Transverse colon (tissue), 4 donors: Measurements from ENCODE around the gene ACSS2. TPM values are rescaled to one million over a fixed set of nuclear protein-coding genes. Genes with fewer than 3 reads are reported as not detected.
A peak's percentile ranks its signal among the peaks of the same experiment; 100 is the strongest.

Experiments
- DNase-seq: peaks from one replicate; pipeline ENCODE4 v3.0.0-alpha.2; 2019
- H3K27ac ChIP-seq, 4 donors: fragments of 200-600 bp; sonication (generic); 2 replicates each; pipeline ENCODE4 v1.5.1; 2016 to 2018; ENCODE audit warnings: inconsistent platforms in 4 of 4
- H3K27me3 ChIP-seq: fragments of 200-600 bp; sonication (generic); 2 replicates; pipeline ENCODE4 v1.5.1; 2017; ENCODE audit warnings: inconsistent platforms
- H3K36me3 ChIP-seq, 4 donors: fragments of 200-600 bp; sonication (generic); 2 replicates each; pipeline ENCODE4 v1.5.1; 2017 to 2019; ENCODE audit warnings: inconsistent platforms in 4 of 4
- H3K4me1 ChIP-seq, 4 donors: fragments of 200-600 bp; sonication (generic); 2 replicates each; pipeline ENCODE4 v1.5.1; 2017 to 2020; ENCODE audit warnings: inconsistent platforms in 4 of 4
- H3K4me3 ChIP-seq, 4 donors: fragments of 200-600 bp; sonication (generic); 1 replicate in 1 of 4; 2 replicates in 3 of 4; pipeline versions ENCODE4 v1.5.1 to v1.6.1; 2017 to 2019; ENCODE audit warnings: inconsistent platforms in 4 of 4
- H3K9me3 ChIP-seq, 2 donors: fragments of 200-600 bp; sonication (generic); 2 replicates each; pipeline ENCODE4 v1.5.1; 2017 to 2019; ENCODE audit warnings: inconsistent platforms in 2 of 2
- EP300 ChIP-seq: sonication (generic); formaldehyde crosslinking; IDR thresholded peaks from one replicate; pipeline ENCODE4 v1.6.1; 2017; ENCODE audit warnings: antibody characterized with exemption, low read depth
- POLR2A ChIP-seq: fragments of 450-650 bp; IDR thresholded peaks from one replicate; pipeline ENCODE4 v1.6.1; 2016; ENCODE audit warnings: antibody characterized with exemption, mild to moderate bottlenecking, moderate library complexity
- POLR2AphosphoS5 ChIP-seq, 3 donors: sonication (generic); formaldehyde crosslinking; IDR thresholded peaks; one replicate each; pipeline ENCODE4 v1.6.1; 2016; ENCODE audit warnings: antibody characterized with exemption in 3 of 3
- WGBS, 2 donors: methylation state at CpG; one replicate each; pipeline ENCODE4 v1.1.5; 2018; ENCODE audit warnings: low coverage in 1 of 2; 5-methylcytosine and 5-hydroxymethylcytosine counted together
- in situ Hi-C, 4 donors: fragments of 200-750 bp; cut with MboI; loops; one replicate each; pipeline versions ENCODE4 v1.15.0 to v1.15.1; 2017; ENCODE audit warnings: low sequenced_read_pairs in 3 of 4, low pct_ligation_motif_present in 1 of 4, low pct_unique_long_range_greater_than_20kb in 1 of 4
- intact Hi-C: fragments of 100-400 bp; cut with DNase I; formaldehyde crosslinking; loops from one replicate; pipeline ENCODE4 v1.15.1; 2023; ENCODE audit warnings: low total_unique reads
- total RNA-seq, 4 donors: library from RNA; depleted of rRNA; stranded (reverse); fragments of >200 nt; gene quantifications; one replicate each; pipeline ENCODE4 v1.1.0, GENCODE V29; 2016
- TF ChIP-seq, protein P1 (sequence below), 5 experiments: fragments of 200-600 bp in 3 of 5; fragments of 450-650 bp in 2 of 5; sonication (generic) in 3 of 5; IDR thresholded peaks; 1 replicate in 2 of 5; 2 replicates in 3 of 5; pipeline ENCODE4 v1.5.1; 2016 to 2017; ENCODE audit warnings: antibody characterized with exemption in 5 of 5, inconsistent platforms in 3 of 5, mild to moderate bottlenecking in 2 of 5, moderate library complexity in 1 of 5

ACSS2 gene
- total RNA-seq, 4 donors from 2014 or later, result 257 to 393 (median 359) TPM

GRCh38 chr20:34943808-34944567, 67.6 kb downstream of the ACSS2 start:
- no peaks in the 10 kb centered on the region for H3K9me3 ChIP-seq
- TF ChIP-seq POLR2AphosphoS5 (IDR thresholded peaks at IDR 0.05), result no peak
- TF ChIP-seq POLR2A, result no peak
- TF ChIP-seq, protein P1, sequence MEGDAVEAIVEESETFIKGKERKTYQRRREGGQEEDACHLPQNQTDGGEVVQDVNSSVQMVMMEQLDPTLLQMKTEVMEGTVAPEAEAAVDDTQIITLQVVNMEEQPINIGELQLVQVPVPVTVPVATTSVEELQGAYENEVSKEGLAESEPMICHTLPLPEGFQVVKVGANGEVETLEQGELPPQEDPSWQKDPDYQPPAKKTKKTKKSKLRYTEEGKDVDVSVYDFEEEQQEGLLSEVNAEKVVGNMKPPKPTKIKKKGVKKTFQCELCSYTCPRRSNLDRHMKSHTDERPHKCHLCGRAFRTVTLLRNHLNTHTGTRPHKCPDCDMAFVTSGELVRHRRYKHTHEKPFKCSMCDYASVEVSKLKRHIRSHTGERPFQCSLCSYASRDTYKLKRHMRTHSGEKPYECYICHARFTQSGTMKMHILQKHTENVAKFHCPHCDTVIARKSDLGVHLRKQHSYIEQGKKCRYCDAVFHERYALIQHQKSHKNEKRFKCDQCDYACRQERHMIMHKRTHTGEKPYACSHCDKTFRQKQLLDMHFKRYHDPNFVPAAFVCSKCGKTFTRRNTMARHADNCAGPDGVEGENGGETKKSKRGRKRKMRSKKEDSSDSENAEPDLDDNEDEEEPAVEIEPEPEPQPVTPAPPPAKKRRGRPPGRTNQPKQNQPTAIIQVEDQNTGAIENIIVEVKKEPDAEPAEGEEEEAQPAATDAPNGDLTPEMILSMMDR (IDR thresholded peaks at IDR 0.05), result no peak
- no peak for TF ChIP-seq EP300
- in situ Hi-C loops (no loop called here), intact Hi-C loops (no loop called here)
- no peak overlapping the region for H3K4me3 ChIP-seq
- no peaks in the 10 kb centered on the region for H3K27me3 ChIP-seq
- H3K36me3 ChIP-seq, result peaks cover 0 to 19% (median 4%) of the 10 kb centered on the region in 4 donors
- peaks cover 0 to 48% (median 23%) of the 10 kb centered on the region in 4 donors for H3K4me1 ChIP-seq
- 67% methylated on average over 2 of the region's 2 CpGs; no CpG with 5 or more reads in 1 of the 2 donors for WGBS, 2 donors
- H3K27ac ChIP-seq, result no peak overlapping the region
- DNase-seq, result no peak

DNA sequence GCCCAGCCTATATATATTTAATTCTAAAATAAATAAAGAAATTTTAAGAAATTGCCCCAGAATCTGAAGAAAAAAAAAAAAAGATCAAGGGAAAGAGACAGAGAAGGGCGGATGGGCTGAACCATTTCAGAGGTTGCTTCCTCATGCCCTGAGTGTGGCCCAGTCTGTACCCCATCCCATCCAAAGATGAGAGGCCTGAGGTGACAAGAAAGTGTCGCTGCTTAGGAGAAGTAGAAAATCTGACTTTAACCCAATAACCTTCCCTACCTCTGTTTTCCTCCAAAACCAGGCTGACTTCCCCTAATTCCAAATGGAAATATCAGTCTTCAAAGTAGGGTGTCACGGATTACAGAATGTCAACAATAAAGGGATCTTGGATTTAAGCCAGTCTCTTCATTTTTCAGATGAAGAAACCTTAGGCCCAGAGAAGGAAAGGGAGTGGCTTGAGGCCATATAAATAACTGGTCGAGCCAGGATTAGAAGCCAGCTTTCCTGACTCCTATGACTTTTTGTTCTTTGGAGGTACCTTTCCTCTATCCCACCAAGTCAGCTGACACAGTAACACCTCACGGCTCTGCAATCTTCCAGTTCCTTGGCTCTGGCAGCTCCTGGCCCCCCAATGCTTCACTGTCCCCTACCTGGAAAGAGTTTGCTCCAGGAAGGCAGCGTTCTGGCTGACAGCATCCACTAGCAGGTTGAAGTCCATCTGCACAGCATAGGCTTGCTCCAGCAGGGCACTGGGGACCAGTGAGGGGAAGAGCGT, 69.1 kb downstream of the ACSS2 start:
- WGBS, 2 donors, result 51 to 54% methylated on average over 5 to 7 of the region's 7 CpGs
- in situ Hi-C loops, result no loop called here
- peak; percentile 63 for DNase-seq

GRCh38 chr20:34946661-34947060, 70.2 kb downstream of the ACSS2 start:
- intact Hi-C loops, result no loop called here
- H3K27me3 ChIP-seq, result no peaks in the 10 kb centered on the region
- H3K4me3 ChIP-seq, result no peak overlapping the region
- peak overlapping the region; percentile 78 to 90 (median 84) for H3K27ac ChIP-seq
- no peaks in the 10 kb centered on the region for H3K9me3 ChIP-seq
- in situ Hi-C loops, result no loop called here
- no peak for TF ChIP-seq POLR2AphosphoS5 (IDR thresholded peaks at IDR 0.05)
- TF ChIP-seq, protein P1 (IDR thresholded peaks at IDR 0.05), result no peak
- no peak for TF ChIP-seq EP300
- TF ChIP-seq POLR2A, result no peak
- peaks cover 0 to 51% (median 24%) of the 10 kb centered on the region in 4 donors for H3K4me1 ChIP-seq
- 85 to 87% methylated on average over 3 of the region's 3 CpGs for WGBS, 2 donors
- no peak for DNase-seq
- peaks cover 0 to 17% (median 4%) of the 10 kb centered on the region in 4 donors for H3K36me3 ChIP-seq

More for the DNA sequence above, 69.1 kb downstream of the ACSS2 start:
- H3K36me3 ChIP-seq, result peaks cover 0 to 24% (median 4%) of the 10 kb centered on the region in 4 donors
- peaks cover 0 to 45% (median 21%) of the 10 kb centered on the region in 4 donors for H3K4me1 ChIP-seq
- no peaks in the 10 kb centered on the region for H3K9me3 ChIP-seq
- peak overlapping the region; percentile 78 to 90 (median 84) for H3K27ac ChIP-seq
- no peak overlapping the region for H3K4me3 ChIP-seq
- intact Hi-C loops, result no loop called here
- H3K27me3 ChIP-seq, result no peaks in the 10 kb centered on the region
- TF ChIP-seq EP300 (no peak), POLR2AphosphoS5 (IDR thresholded peaks at IDR 0.05) (peak in 2 of 3 donors; percentile 24 to 36)

GRCh38 chr20:34947336-34947735, 70.9 kb downstream of the ACSS2 start:
- H3K27ac ChIP-seq, result peak overlapping the region; percentile 78 to 90 (median 84)
- DNase-seq, result no peak
- no peaks in the 10 kb centered on the region for H3K27me3 ChIP-seq
- no peaks in the 10 kb centered on the region for H3K9me3 ChIP-seq
- peaks cover 0 to 57% (median 24%) of the 10 kb centered on the region in 4 donors for H3K4me1 ChIP-seq
- intact Hi-C loops, result no loop called here
- in situ Hi-C loops, result no loop called here
- no peak for TF ChIP-seq POLR2AphosphoS5 (IDR thresholded peaks at IDR 0.05)
- TF ChIP-seq POLR2A, result no peak
- TF ChIP-seq EP300, result no peak
- TF ChIP-seq, protein P1 (IDR thresholded peaks at IDR 0.05), result no peak
- peaks cover 0 to 11% (median 2%) of the 10 kb centered on the region in 4 donors for H3K36me3 ChIP-seq
- H3K4me3 ChIP-seq, result no peak overlapping the region
